ENCODE data around the gene SLC10A7. TPM values are rescaled to one million over a fixed set of nuclear protein-coding genes. Genes with fewer than 3 reads are reported as not detected.

SLC10A7 gene
- total and polyA plus RNA-seq, 12 donors, result 1.3 to 6.6 (median 4.4) TPM

GRCh38 chr4:146210890-146211289, 310.9 kb downstream of the SLC10A7 start:
- intact Hi-C loops (cut with DNase I), result no loop called here

GRCh38 chr4:146207410-146207809, 314.3 kb downstream of the SLC10A7 start:
- H3K4me3 ChIP-seq, result no peak overlapping the region
- peaks cover 0 to 3% (median 0%) of the 10 kb centered on the region in 7 donors for H3K27me3 ChIP-seq
- no peak for TF ChIP-seq CTCF (IDR thresholded peaks at IDR 0.05)
- H3K27ac ChIP-seq, result no peak overlapping the region
- WGBS, 2 donors, result 57 to 64% methylated on average over 5 of the region's 5 CpGs
- no peak for ATAC-seq
- DNase-seq, result no peak
- peaks cover 0 to 3% (median 0%) of the 10 kb centered on the region in 11 donors for H3K9me3 ChIP-seq
- H3K36me3 ChIP-seq, result no peaks in the 10 kb centered on the region
- intact Hi-C loops (cut with DNase I), result no loop called here
- no peaks in the 10 kb centered on the region for H3K4me1 ChIP-seq

More at GRCh38 chr4:146210890-146211289, 310.9 kb downstream of the SLC10A7 start:
- TF ChIP-seq CTCF (IDR thresholded peaks at IDR 0.05), result no peak
- WGBS, 2 donors, result 56 to 74% methylated on average over 2 of the region's 2 CpGs
- no peaks in the 10 kb centered on the region for H3K4me1 ChIP-seq
- no peak overlapping the region for H3K27ac ChIP-seq
- peaks cover 0 to 3% (median 0%) of the 10 kb centered on the region in 7 donors for H3K27me3 ChIP-seq
- ATAC-seq (no peak), DNase-seq (no peak)
- H3K4me3 ChIP-seq, result no peak overlapping the region
- no peaks in the 10 kb centered on the region for H3K9me3 ChIP-seq
- no peaks in the 10 kb centered on the region for H3K36me3 ChIP-seq

Small RNAs within 50 kb of the gene (microRNA-seq; reads per million reads assigned to microRNA genes)
- 0 reads per million in 2 donors for gene MIR7849

Other genes starting within 250 kb of the SLC10A7 start
- gene POU4F2, start 117.0 kb upstream of the SLC10A7 start, total RNA-seq, result not detected
- not detected for gene POU4F2, start 117.0 kb upstream of the SLC10A7 start, polyA plus RNA-seq